ENCODE results near the gene CNTNAP2.

CNTNAP2 gene
- 0 to 1.0 (median 0.16) reads per million in 18 experiments for total RNA-seq

- no peak for DNase-seq
These were observed at the start of gene CNTNAP2 for GRCh38 chr7:146116521-146117222. TSS of gene CNTNAP2 (plus strand) at chr7:146116801. CDS start at chr7:146116877, 76 bp downstream.

DNA sequence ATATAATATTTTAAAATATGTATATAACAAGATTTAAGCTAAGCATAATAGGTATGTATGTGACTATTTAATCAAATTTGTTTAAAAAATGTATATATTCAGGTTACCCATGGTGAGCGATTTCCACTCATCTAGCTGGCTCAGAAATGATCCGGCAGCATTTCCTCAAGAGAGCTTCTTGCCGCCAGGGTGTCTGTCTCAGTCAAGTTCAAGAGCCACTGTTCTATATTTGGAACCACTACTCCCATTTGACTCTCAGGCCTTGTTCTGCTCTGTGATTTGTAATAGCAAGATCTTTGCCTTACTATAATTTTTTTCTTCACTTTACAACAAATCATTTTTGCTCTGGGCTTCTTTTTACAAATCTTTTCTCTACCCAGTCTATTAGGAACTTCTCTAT lies 48.7 kb upstream of the CNTNAP2 start:
- no peak for DNase-seq

GRCh38 chr7:146074195-146074765 lies 42.3 kb upstream of the CNTNAP2 start:
- no peak for DNase-seq

DNA sequence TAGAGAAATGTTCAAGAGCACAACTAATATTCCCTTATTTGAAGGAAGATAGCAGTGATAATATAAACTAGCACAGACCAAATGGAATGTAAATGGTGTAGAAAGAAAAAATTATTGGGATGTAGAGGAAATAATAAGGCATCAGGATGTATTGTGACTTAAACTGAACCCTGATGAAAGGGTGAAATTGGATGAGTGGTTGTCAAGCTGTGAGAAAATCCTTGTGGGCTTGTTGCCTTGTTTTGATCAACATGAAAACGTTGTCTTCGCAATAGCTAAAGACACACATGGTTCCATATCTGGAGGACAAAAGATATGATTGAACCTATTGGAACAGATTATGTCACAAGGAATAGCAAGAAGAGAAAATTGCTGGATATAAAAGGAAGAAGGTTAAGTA lies 40.3 kb upstream of the CNTNAP2 start:
- DNase-seq, result no peak

DNA sequence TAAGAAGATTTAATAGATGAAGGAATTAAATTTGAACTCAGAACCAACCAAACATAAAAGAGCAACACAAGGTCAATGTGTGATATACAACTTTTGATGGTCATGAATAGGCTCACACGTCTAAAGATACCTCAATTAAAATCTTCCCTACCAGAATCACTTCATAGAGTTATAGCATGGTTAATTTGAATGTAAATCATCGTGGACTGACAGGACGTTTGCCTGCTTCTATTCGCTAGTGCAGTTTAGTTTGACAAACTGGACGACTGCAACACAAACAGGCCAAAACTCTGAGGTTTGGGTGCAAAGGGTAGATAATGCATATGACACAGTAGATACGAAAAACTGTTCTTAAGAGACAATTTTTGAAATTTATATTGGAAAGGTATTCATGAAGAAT lies 32.5 kb upstream of the CNTNAP2 start:
- DNase-seq, result no peak

- no peak for DNase-seq
These were observed 26.5 kb upstream of the CNTNAP2 start for GRCh38 chr7:146090023-146090645.

DNA sequence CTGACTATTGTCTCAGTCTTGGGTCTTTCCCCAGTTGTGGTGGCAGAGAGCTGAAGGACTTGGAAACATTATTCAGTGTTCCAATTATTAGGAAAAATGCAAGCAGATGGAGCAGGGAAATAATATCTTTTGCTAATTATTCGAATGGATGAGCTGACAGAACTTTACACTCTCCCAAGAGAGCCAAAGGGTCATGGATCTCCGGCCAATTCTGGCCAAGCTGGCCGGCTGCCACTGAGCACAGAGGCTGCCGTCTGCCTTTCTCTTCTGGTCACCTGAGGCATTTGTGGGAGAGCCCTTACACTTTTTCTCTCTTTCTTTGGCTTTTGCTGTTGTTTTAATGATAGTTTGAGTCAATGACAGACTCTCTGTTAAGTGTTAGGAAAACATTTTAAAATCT lies 22.2 kb upstream of the CNTNAP2 start:
- no peak for DNase-seq

- DNase-seq, result no peak
These were observed 19.6 kb upstream of the CNTNAP2 start for GRCh38 chr7:146096994-146097393.

- DNase-seq, result no peak
These were observed 10.3 kb upstream of the CNTNAP2 start for GRCh38 chr7:146106319-146106718.

DNA sequence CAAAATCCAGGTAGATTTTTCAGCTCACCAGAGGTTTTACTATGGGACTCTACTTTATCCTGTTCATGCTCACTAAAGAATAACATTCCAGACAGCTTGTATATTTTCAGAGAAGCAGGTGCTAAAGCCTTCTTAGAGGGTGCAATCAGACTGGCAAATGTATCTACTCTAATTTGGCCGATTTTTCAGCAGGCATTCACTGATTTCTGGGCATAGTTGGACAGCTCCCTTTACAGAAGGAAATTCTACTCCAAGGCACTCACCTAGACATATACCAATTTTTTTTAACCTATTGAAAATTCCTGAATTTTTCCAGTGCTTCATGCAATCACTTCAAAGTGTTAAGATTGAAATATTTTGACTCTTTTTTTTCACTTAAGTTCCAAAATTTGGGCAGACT lies 3.8 kb upstream of the CNTNAP2 start:
- no peak for DNase-seq

- DNase-seq, result no peak
These were observed 1.1 kb upstream of the CNTNAP2 start for GRCh38 chr7:146115548-146115850.

DNA sequence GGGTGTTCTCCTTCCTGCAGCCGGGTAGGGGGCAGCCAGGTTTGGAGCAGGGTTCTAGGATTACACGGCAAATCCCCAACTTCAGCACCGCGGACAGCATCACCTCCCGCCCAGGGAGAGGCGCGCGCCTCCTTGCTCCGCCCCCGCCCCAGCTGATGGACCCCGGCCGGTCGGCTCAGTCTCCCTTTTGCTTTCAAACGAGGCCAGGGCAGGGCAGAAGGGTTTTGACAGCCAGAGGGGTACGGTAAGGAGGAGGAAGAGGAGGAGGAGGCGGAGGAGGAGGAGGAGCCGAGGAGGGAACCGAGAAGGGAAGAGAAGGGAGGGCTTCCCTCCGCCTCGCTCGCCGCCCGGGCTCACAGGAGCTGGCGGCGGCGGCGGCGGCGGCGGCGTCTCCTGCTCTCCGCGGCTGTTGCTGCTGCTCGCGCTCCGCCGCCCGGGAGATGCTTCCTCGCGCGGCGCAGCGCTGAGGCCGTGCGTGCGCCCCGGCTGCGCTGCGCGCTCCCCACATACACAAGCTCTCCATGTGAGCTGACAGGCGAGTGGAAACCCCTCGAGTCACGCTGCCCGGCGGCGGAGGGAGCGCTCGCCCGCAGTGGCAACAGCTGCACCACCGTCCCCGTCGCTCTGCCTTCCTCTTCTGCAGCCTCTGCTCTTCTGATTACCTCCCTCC lies 615 bp upstream of the CNTNAP2 start:
- DNase-seq, result no peak

DNA sequence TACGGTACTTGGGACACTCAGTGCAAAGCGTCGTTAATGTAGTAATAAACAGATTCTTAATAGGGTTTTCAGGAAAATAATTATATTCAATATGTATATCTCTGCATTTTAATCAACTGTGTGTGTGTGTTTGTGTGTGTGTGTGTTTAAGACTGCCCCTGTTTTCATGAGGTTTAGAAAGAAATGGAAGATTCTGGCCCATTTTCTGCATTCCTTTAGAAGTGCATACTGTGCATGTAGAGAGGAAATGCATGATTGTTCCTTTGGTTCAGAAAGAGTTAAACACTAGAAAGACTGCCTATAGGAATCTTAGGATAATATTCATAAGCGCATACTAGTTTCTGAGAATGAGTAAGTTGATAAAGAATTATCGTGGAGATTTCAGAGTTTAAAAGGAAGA lies 975 bp downstream of the CNTNAP2 start:
- DNase-seq, result no peak

- DNase-seq, result no peak
These were observed 2.4 kb downstream of the CNTNAP2 start for GRCh38 chr7:146119002-146119401.

- DNase-seq, result no peak
These were observed 7.1 kb downstream of the CNTNAP2 start for GRCh38 chr7:146123715-146124114.

- DNase-seq, result no peak
These were observed 10.3 kb downstream of the CNTNAP2 start for GRCh38 chr7:146126767-146127509.

- DNase-seq, result no peak
These were observed 12.7 kb downstream of the CNTNAP2 start for GRCh38 chr7:146129296-146129695.

DNA sequence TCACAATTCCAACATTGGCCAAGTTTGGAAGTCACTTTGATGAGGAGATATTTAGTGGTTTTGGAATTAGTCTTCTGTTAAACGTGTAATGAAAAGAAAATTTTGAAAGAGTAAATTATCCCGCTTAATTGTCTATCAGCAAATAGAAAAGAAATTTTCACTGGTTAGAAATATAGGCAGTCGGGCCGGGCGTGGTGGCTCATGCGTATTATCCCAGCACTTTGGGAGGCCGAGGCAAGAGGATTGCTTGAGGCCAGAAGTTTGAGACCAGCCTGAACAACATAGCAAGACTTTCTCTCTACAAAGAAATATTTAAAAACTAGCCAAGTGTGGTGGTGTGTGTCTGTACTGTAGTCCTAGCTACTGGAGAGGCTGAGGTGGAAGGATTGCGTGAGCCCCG lies 13.4 kb downstream of the CNTNAP2 start:
- DNase-seq, result no peak

DNA sequence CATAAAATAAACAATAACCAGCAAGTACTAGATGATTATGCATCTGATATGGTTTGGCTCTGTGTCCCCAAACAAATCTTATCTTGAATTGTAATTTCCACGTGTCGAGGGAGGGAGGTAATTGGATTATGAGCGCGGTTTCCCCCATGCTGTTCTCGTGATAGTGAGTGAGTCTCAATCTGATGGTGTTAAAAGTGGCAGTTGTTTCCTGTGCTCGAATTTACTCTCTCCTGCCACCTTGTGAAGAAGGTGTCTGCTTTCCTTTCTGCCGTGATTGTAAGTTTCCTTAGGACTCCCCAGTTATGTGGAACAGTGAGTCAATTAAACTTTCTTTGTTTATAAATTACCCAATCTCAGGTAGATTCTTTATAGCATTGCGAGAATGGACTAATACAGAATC lies 15.1 kb downstream of the CNTNAP2 start:
- no peak for DNase-seq

DNA sequence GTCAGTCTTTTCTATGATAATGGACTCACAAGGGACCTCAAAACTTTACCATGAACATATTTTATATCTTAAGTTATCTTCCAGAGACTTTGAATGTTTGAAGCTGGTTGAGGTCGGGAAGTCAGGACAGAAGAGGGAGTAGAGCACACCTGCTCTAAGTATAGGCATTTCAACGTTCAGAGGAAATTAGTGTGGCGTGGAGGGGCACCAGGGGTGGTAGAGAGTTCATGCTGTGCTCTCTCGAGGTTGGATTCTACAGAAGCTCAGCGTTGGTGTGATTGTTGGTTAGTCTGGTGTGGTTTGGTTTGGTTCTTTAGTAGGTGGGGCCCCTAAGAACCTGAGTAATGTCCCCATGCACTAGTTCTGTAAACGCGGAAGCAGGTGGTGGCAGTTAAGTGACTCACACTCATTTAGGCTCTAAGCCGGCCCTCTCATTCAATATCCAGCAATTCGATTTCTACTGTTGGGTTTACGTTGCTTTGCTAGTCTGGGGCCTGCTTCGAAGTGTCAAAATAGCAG lies 19.8 kb downstream of the CNTNAP2 start:
- DNase-seq, result no peak

GRCh38 chr7:146138926-146139325 lies 22.3 kb downstream of the CNTNAP2 start:
- DNase-seq, result no peak

GRCh38 chr7:146146831-146147486 lies 30.4 kb downstream of the CNTNAP2 start:
- no peak for DNase-seq
